NCI-H69 (cell line): ENCODE measurements around the gene MARCHF10.

Experiments used
- DNase-seq: peaks from one replicate; lab custom pipeline; 2025; lab: John Stamatoyannopoulos, UW

The MARCHF10 gene

DNA sequence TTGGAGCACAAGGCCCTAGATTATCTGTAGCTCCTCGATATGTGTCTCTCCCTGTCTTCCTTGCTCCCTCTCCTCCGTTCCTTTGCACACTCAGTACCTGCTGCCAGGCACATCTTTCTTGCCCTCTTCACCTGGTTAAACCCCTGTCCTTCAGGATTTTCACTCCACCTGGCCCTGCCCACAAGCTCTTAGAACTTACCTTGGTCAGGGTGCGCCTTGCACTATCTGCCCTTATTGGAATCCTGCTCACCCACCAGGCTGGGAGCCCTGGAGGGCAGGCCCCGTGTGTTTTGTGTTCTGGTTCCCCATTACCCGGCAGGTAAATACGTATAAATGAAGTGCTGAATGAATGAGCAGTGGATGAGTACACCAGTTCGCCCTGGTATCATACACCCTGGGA, 54.6 kb downstream of the MARCHF10 start:
- no peak for DNase-seq

DNA sequence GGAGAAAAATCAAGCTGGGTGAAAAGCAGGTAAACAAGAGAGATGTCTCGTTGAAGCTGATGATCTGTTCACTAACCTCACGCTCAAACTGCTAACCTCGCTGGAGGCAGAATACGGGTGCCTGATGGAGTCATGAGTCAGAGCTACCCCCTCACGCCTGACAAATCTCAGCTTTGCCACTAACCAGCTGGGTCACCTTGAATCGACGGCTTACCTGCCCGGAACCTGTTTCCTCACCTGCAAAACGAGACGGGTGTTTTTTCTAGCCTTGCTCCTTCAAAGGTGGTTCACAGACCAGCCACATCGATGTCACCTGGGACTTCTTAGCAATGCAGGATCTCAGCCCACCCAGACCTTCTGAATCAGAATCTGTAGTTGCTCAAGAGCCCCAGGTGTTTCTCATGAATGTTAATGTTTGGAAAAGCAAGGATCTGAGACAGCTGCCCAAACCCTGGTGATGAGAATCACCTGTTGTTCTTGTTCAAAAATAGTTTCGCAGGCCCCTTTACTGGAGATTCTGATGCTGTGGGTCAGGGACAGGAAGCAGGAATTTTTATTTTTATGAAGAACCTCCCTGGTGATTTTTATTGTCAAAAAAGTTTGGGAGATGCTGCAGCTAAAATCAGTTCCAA, 56.9 kb downstream of the MARCHF10 start:
- DNase-seq, result no peak

DNA sequence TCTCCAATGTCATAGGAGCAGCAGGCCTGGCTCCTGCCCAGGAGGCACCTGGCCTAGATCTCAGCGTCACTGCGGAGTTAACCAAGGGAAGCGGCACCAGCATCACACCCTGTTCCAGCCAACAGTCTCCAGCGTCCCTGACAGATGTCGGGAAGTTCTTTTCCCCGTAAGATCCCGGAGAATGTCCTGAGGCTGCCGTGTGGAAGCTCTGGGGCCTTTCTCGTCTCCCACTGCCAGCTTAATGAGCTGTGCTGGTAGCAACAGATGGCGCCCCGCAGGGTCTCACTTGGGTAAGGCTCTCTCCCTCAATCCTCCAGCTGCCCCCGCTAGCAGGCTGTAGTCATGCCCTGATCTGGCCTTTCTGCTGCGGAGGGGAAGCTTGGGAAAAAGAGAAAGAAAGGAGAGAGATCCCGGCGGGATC, 57.5 kb downstream of the MARCHF10 start:
- peak; percentile 95 for DNase-seq

DNA sequence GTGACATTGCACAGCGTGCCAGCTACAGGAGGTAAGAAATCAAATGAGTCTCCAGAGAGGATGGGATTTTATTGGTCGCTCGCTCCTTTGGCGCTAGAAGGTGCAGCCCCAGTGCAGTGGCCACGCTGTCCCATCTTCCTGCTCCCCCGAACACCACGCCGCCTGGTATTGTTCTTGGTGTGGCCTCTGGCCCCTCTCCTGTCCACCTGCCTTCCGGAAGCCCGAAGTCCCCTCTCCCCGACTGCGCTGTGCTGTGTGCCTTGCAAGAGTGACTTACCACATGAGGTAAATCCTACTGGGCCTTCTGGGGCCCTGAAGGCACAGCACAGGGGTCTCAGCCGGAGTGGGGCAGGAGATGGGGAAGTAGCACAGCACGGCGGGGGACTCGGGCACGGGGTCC, 58.2 kb downstream of the MARCHF10 start:
- no peak for DNase-seq

- no peak for DNase-seq
These were observed 61.2 kb downstream of the MARCHF10 start for GRCh38 chr17:62746941-62747340.

- DNase-seq, result no peak
These were observed 62.3 kb downstream of the MARCHF10 start for GRCh38 chr17:62745806-62746205.

DNA sequence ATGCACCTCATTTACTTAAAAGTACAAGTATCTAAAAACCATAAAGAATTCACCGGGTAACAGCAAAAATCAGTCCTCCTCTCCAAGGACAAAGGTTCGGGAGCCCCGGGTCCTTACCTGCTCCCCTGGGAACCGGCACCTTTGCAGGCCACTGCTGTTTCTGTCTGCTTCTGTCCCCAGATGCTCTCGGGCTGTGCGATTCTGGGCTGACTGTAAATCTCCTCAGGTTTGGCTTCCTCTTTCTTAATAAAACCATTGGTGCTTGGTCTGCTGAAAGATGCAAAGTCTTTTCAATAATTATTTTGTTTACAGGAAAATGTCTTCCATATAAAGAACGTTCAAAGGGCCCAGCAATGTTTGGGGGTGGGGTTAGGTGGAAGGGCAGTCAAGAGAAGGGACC, 63.9 kb downstream of the MARCHF10 start:
- DNase-seq, result no peak

DNA sequence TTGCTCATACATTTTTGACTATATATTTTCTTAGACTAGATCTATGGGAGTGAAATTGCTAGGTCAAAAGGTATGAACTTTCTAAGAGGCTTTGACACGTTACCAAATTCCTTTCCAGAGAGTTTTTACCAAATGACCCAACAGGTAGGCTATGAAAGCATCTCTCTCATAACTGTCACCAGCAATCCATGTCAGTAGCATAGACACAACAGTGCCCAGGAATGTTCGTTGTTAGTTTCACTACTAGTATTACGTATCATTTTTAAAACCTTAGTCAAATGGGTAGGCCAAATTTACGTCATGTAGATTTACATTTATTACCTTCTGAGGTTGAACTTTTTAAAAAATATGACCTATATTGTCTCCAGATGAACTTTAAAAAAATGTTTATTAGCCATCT, 66.8 kb downstream of the MARCHF10 start:
- DNase-seq, result no peak

DNA sequence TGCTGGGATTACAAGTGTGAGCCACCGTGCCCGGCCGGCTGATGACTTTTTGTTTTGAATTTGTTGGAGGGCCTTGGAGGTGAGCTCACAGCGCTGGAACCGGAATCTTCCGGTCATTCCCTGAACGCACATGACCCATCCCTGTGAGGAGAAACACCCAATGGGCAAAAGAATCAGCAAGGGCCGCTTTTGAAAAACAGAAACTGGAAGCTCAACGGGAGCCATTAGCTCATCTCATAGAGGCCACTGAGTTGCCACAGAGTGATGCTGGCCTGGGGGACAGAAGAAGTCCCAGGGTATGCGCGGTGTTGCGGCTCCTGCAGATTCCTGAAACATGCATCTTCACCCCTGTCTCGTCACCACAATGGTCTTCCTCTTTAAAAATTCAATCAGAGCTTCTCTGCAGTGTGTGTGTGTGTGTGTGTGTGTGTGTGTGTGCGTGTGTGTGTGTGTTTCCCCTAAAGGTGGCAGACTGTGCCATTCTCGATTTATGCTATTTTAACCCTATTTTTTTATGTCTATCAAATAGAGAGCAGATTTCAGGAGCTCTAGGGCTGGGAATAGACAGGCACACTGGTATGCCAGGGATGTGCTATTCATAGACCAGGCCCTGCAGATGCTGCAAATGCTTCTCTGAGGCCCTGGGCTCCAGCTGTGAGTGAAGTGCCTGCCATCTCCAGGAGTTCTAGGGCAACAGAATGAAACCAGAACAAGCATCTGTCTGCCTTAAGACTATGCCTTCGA, 68.3 kb downstream of the MARCHF10 start:
- DNase-seq, result peak; percentile 12

GRCh38 chr17:62738281-62738680, 69.8 kb downstream of the MARCHF10 start:
- no peak for DNase-seq

DNA sequence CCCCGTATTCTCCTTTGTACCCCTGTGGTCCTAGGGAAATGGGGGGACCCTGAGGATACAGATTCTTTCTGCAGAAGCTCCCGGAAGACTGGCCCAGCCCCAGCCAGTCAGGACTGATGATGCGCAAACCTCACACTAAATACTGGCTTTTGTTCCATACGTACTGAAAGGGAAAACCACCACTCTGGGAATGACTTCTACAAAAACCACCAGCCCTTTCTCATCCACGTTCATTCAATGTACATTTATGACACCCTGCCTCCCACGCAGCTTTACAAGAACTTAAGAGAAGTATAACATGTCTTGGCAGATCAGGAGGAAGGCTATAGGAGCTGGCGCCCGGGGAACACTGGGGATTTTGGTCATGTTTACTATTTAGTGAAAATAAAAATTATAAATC, 70.6 kb downstream of the MARCHF10 start:
- DNase-seq, result no peak

- peak; percentile 26 for DNase-seq
These were observed 73.0 kb downstream of the MARCHF10 start for GRCh38 chr17:62735044-62735651.

DNA sequence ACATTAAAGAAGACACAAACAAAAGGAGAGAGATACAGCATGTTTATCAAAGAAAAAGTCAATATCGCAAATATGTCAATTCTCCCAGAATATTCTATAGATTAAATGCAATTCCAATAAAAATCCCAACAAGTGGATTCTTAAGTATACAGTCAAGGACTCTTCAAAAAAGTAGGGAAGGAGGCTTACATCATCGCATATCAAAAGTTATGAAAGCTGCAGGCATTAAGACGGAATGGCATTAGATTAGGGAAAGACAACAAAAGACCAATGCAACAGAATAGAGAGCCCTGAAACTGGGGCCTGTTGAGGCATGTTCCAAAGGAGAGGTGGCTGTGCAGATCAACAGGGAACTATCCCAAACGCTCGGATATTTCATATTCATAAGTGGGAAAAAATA, 76.0 kb downstream of the MARCHF10 start:
- no peak for DNase-seq

DNA sequence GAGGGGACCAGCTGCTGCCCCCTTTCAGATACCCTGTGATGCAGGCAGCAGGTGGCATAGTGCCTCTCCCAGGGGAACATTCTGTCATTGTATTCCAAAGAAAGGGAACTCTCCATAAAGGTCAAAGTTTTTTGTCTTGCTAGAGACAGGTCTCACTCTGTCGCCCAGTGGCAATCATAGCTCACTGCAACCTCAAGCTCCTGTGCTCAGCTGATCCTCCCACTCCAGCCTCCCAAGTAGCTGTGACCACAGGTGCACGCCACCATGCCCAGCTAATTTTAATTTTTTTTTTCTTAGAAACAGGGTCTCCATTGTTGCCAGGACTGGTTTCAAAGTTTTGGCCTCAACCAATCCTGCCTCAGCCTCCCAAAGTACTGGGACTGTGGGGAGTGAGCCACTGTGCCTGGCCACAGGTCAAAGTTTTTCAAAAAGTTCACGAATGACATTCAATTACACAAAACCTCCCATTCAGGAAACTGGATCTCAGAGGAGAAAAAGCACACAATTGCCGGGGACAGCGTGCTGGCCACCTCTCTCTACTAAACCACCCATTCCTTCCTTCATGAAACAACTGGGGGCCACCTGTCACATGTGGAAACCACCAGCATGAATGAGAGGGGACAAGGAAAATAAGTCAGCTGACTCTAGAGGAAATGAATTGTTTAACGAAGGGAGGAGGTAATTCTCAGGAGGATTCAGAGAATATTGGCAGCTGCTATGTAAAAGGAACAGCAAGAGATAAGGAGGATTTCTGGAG, 80.0 kb downstream of the MARCHF10 start:
- DNase-seq, result peak; percentile 44

GRCh38 chr17:62725791-62726249, 82.3 kb downstream of the MARCHF10 start:
- no peak for DNase-seq

DNA sequence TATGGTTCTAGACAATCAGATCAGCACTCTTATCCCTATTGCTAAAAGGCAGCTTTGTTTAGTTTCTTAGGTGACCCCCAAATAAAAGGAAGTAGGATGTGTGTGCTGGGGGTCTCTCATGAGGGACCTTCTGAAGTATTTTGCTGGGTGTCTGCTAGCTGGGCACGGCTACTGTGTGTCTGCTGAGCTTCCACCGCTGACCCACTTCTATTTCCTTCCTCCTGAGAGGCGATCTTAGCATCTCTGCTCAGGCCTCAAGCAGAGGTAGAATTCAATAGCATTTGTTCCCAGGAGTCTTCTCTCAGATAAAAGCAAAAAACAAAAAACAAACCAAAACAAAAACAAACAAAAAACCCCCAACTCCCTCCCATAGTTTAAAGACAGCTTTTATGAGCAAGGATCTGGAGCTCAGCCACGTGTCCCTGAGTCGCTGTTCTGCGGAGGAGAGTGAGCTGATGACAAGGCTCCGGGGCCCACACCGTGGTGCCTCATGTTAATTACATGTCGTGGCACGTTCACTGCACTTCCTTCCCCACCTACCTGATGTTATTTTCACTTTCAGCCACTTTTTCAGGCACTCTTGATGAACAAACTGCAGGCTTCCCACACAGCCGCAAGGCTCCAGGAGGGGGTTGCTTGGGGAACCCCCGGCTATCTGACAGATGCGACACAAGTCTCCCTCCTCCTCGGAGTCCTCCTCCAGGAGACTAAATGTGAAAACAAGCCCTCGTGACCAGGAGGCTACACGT, 83.5 kb downstream of the MARCHF10 start:
- peak; percentile 21 for DNase-seq

- DNase-seq, result peak; percentile 67
These were observed 84.3 kb downstream of the MARCHF10 start for GRCh38 chr17:62723842-62724241.

GRCh38 chr17:62722625-62723024, 85.5 kb downstream of the MARCHF10 start:
- no peak for DNase-seq

DNA sequence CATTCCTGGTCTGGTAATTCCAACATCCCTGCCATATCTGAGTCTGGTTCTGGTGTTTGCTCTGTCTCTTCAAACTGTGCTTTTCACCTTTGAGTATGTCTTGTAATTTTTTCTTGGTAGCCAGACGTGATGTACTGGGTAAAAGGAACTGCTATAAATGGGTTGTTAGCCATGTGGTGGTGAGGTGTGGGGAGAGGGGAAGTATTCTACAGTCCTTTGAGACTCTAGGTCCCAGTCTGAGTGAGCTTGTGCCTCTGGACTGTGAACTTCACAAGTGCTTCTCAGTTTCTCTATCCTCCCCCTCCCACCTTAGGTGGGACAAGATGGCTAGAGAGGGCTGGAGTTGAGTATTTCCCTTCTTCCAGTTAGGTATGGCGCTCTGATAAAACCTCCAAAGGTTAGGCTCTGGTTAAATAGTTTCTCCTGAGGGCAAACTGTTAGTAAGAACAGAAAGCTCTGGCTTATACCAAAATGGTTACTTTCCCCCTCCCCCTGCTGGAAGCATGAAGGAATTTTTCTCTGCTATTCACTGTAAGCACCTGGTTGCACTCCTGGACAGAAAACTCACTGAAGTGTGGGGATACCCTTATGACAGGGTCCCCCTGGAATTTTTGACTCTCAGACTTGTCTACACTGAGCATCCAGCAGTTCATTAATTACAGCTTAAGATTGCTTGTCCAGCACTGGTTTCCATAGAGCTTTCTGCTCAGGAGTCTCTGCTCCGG, 87.8 kb downstream of the MARCHF10 start:
- DNase-seq, result peak; percentile 15

GRCh38 chr17:62719586-62719985, 88.5 kb downstream of the MARCHF10 start:
- no peak for DNase-seq

DNA sequence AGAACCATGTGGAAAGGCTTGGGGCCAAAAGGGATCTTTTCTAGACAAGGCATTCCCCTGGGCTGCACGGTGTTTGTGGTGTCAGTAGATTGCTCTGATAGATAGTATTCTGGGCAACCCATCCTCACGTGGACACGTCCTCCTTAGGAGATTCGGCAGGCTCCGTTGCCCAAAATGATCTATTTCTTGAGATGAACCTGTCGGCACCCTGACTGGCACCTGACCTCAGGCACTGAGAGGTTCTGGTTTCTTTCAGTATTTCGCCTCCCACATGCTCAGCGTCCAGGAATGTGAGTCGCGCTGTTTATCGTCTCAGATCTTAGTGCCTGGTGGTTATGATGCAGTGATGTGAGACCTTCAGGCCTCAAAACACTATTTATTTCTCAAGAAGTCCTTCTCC, 89.7 kb downstream of the MARCHF10 start:
- no peak for DNase-seq
